Prostate gland (tissue), 2 donors: ENCODE data around the gene CAT.

Source experiments
- CTCF ChIP-seq, 4 experiments: fragments of 200-600 bp in 2 of 4; fragments of 450-650 bp in 2 of 4; sonication (generic) in 2 of 4; IDR thresholded peaks; 1 replicate in 3 of 4; 2 replicates in 1 of 4; pipeline ENCODE4 v1.5.1; 2016 to 2019; ENCODE audit warnings: antibody characterized with exemption in 4 of 4, mild to moderate bottlenecking in 2 of 4, moderate library complexity in 2 of 4
- POLR2A ChIP-seq: fragments of 450-650 bp; IDR thresholded peaks from one replicate; pipeline ENCODE4 v1.6.1; 2016; ENCODE audit warnings: antibody characterized with exemption, mild to moderate bottlenecking
- POLR2AphosphoS5 ChIP-seq: sonication (generic); formaldehyde crosslinking; IDR thresholded peaks from one replicate; pipeline ENCODE4 v1.6.1; 2017; ENCODE audit warnings: antibody characterized with exemption

DNA sequence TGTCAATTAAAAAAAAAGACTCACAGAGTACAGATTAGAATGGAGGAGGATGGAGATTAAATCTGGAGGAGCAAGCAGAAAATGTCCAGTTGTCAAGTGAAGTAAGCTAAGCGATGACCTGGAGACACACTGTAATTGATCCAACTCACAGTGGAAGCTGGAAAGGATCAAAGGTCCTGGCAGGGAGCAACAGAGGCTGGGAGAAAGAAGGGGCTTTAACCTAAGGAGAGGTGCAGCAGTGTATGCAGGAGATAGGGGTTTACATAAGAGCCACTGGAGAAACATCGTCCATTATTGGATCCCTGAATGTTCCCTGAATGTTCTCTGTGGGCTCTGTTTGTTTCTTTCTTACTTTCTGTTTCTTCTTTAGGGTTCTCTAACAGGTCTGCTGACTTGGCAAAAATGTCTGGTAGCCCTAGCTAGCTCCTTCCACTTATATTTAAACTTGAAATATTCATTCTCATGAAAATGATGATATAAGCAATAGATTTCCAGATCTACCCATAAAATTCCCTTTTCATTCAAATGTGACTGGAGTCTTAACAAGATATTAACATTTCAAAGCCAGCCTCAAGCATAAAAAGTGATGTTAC lies 30.1 kb upstream of the CAT start:
- TF ChIP-seq CTCF (IDR thresholded peaks at IDR 0.05) (no peak), POLR2A (no peak), POLR2AphosphoS5 (no peak)
